ENCODE results near the gene PDE7B. TPM values are rescaled to one million over a fixed set of nuclear protein-coding genes. Genes with fewer than 3 reads are reported as not detected.

PDE7B gene
- total RNA-seq, 2 donors from 2014 or later, result 0.27 to 0.93 TPM

DNA sequence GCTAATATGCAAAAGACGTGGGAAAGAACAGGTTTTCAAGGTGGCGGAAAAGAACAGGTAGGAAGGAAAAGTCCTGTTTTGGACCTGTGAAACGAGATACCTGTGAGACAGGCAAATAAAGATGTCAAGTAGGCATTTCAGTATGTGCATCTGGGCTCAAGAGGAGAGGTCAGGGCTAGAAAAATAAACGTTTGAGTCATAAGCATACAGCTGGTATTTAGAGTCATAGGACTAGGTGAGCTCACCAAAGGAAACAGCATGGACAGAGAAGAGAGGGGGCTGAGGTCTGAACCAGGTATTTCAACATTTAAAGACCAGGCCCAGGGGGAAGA is 383.7 kb downstream of the PDE7B start:
- DNase-seq (ENCODE audit: low spot score in 2 of 2), result no peak
- Mint-ChIP-seq H3K36me3 (peaks cover 20 to 56% of the 10 kb centered on the region in 2 donors), H3K27ac (no peak overlapping the region), H3K9me3 (no peaks in the 10 kb centered on the region)
- no peak for ATAC-seq

DNA sequence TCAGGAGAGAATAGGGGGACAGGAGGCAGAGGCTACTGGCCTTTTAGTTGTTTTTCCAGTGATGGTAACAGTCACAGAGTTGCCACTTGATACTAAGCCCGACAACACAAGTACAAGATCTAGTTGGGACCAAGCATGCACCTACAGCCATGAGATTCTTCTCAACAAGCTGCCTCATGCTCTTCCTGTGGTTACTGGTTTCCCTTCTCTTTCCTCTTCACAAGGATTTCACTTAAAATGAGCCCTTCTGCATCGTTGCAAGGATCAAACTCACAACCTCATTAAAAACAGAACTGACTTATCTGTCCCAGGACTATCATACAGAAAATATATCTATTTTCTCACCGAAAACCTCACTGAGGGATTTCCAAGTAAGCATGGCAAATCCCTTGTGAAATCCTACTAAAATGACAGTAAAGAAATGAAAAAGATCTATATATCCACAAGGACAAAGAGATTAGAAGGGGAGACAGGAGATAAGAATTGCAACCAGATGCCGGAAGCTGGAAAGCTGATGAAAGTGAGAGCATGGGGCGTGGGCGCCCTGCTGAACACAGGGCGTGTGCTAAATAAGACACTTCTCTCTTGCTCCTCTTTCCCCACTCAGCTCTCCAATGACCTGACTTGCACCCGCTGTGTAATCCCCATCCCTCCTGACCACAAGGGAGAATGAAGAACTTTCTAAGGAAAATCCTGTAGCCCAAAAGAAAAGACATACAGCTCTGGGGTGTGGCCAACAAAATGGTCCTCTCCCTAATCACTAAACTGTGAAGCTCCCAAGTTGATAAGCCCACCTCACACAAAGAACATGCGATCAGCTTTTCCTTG is 385.2 kb downstream of the PDE7B start:
- H3K9me3 Mint-ChIP-seq, result no peaks in the 10 kb centered on the region
- no peak for ATAC-seq
- no peak for DNase-seq (ENCODE audit: low spot score in 2 of 2)
- no peak overlapping the region for H3K27ac Mint-ChIP-seq
- H3K36me3 Mint-ChIP-seq, result peaks cover 20 to 61% of the 10 kb centered on the region in 2 donors

- DNase-seq (ENCODE audit: low spot score in 2 of 2) (no peak), ATAC-seq (no peak)
- no peak overlapping the region for H3K27ac Mint-ChIP-seq
- peaks cover 32 to 61% of the 10 kb centered on the region in 2 donors for H3K36me3 Mint-ChIP-seq
- H3K9me3 Mint-ChIP-seq, result no peaks in the 10 kb centered on the region
Observed at GRCh38 chr6:136244061-136244616, 392.6 kb downstream of the PDE7B start.

Data from activated naive CD4-positive, alpha-beta T cell treated with anti-CD3 and anti-CD28 coated beads, Interleukin-2, amount 50 U/mL, for 72 hours (primary cell).